GM12891 (cell line): ENCODE data around the gene ASTN2.

Experiments used
- POLR2A ChIP-seq: IDR thresholded peaks from 2 replicates; pipeline ENCODE4 v1.6.1; 2011; ENCODE audit warnings: low read depth, low read length, control low read depth
- POLR2AphosphoS5 ChIP-seq: IDR thresholded peaks from 2 replicates; pipeline ENCODE4 v1.6.1; 2011; ENCODE audit warnings: low read depth, low read length, control low read depth
- SPI1 ChIP-seq: IDR thresholded peaks from 2 replicates; pipeline ENCODE4 v1.6.1; 2011; ENCODE audit warnings: low read depth, low read length, control low read depth
- TAF1 ChIP-seq: IDR thresholded peaks from 2 replicates; pipeline ENCODE4 v1.6.1; 2011; ENCODE audit warnings: low read depth, low read length, control low read depth

DNA sequence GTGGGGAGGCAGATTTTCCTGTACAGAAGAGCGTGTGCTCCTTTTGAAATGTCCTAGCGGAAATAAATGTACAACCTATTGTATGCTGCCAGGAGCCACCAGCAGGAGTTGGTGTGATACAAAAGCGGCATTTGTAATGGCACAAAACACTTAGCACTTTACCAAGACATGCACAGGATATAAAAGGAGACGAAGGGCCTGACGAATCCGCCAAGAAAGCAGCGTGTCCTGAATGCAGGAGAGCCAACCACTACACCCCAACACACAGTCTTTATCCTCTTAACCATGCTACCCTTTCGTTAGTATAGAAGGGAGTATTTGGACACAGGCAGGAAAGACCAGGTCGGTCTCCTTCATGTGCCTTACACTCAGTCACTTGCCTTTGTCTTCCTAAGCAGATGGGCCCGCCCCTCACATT, 509.7 kb downstream of the ASTN2 start:
- TF ChIP-seq POLR2AphosphoS5 (no peak), POLR2A (no peak), TAF1 (no peak), SPI1 (no peak)
